NCI-H2029 treated with DMSO at 0.1 percent for 48 hours (cell line): ENCODE measurements around the gene INTS6.

Experiments used
- DNase-seq: peaks from one replicate; lab custom pipeline; 2025; lab: John Stamatoyannopoulos, UW

The INTS6 gene

DNA sequence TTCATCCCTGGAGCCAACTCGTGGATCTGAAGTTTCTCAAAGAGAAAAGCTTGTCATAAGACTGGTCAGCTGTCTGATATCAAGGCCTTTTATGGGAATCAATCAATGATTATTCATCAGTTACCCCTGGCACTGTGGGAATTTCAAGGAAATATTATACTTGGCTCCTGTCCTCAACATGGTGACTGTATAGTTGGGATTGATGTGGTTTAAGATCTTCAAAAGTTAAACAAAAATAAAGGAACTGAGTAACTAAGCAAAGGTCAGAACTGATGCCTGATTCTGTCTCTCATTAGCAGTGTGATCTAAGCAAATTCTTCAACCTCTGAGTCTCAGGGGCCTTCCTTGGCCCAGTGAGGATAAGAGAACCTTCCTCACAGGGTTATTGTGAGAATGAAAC, 135.6 kb downstream of the INTS6 start:
- no peak for DNase-seq

DNA sequence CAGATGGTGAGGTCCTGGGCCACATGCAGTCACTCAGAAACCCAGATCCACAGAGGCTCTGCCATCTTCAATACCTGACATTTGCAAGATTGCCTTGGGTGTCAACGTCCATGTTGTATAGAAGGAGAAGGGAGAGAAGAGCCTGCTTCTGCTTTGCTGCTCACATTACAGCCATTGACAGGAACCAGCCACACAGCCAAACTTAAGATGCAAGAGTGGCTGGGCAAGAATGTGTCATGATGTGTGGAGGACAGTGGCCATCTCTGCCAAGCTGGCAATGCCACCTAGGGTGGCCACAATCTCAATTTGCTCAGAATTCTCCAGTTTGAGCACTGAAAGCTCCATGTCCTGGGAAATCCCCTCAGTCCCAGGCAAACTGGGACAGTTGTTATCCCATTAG, 139.2 kb downstream of the INTS6 start:
- DNase-seq = no peak

DNA sequence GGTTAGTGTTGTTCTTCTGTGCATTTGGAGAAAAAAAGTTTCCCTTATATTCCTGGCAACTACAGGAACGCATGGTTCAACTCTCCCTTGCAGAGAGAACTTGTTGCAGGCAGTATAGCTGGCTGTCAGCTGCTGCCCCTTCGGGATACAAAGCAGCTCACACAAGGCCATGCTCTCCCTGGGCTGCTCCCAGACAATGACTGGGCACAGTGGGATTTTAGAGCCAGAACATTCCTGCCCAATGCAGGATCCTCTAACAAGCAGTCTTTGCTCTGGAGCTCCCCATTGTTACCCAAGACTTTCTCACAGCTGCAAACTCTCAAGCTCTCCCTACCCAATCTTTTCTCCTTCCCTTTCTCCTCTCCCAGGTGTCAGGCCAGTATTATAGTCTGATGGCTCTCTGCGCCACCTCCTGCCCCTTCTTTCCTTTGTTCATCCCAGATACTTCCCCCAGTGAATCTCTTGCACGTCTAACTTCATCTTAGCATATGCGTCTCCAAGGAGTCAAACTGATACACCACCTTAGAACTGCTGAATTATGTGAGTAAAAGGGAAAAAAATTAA, 140.8 kb downstream of the INTS6 start:
- no peak for DNase-seq
